ENCODE results near the gene DNAJC10.

Gene DNAJC10

GRCh38 chr2:182713601-182714000, 2.5 kb upstream of the DNAJC10 start:
- no peaks in the 10 kb centered on the region for H3K9me2 ChIP-seq (replicated peaks; ENCODE audit: control insufficient read depth, low read length)
- peak overlapping the region; percentile 29; the same call in 1 of the 2 replicates for H3K4me3 ChIP-seq (ENCODE audit: low read length)
- no peaks in the 10 kb centered on the region for H3K9me3 ChIP-seq (ENCODE audit: control insufficient read depth, insufficient read depth, low read length)
- no peaks in the 10 kb centered on the region for H4K20me1 ChIP-seq (ENCODE audit: control insufficient read depth, insufficient read depth, low read depth, low read length)
- H3F3A ChIP-seq (ENCODE audit: control insufficient read depth, insufficient read depth) = peaks cover 28% of the 10 kb centered on the region
- H3K36me3 ChIP-seq (ENCODE audit: control insufficient read depth, low read length) = peaks cover 10% of the 10 kb centered on the region
- H3K27ac ChIP-seq (ENCODE audit: low read depth, low read length) = peak overlapping the region; percentile 40; the same call in 1 of the 2 replicates
- no peak for TF ChIP-seq CTCF (IDR thresholded peaks at IDR 0.05; ENCODE audit: low read depth, low read length, poor library complexity, severe bottlenecking)
- TF ChIP-seq EZH2phosphoT487 (IDR thresholded peaks at IDR 0.05; ENCODE audit: borderline replicate concordance, low read length) = no peak
- H3K27me3 ChIP-seq (ENCODE audit: control insufficient read depth, low read length) = no peaks in the 10 kb centered on the region
- peaks cover 37% of the 10 kb centered on the region for H3K4me1 ChIP-seq (ENCODE audit: control insufficient read depth, low read length)
- H3K4me2 ChIP-seq (ENCODE audit: low read length) = peak overlapping the region; percentile 80
- H3K79me2 ChIP-seq (ENCODE audit: control insufficient read depth, low read length) = peaks cover 24% of the 10 kb centered on the region

- TF ChIP-seq EZH2phosphoT487 (IDR thresholded peaks at IDR 0.05; ENCODE audit: borderline replicate concordance, low read length) = no peak
- TF ChIP-seq CTCF (IDR thresholded peaks at IDR 0.05; ENCODE audit: low read depth, low read length, poor library complexity, severe bottlenecking) = no peak
- Histone ChIP-seq H3K9me2 (replicated peaks; ENCODE audit: control insufficient read depth, low read length) (no peaks in the 10 kb centered on the region), H3K36me3 (ENCODE audit: control insufficient read depth, low read length) (peaks cover 24% of the 10 kb centered on the region), H3K27me3 (ENCODE audit: control insufficient read depth, low read length) (no peaks in the 10 kb centered on the region), H3K4me1 (ENCODE audit: control insufficient read depth, low read length) (peaks cover 43% of the 10 kb centered on the region), H4K20me1 (ENCODE audit: control insufficient read depth, insufficient read depth, low read depth, low read length) (no peaks in the 10 kb centered on the region), H3F3A (ENCODE audit: control insufficient read depth, insufficient read depth) (peaks cover 31% of the 10 kb centered on the region), H3K79me2 (ENCODE audit: control insufficient read depth, low read length) (peaks cover 41% of the 10 kb centered on the region), H3K4me3 (ENCODE audit: low read length) (peak overlapping the region; percentile 85), H3K9me3 (ENCODE audit: control insufficient read depth, insufficient read depth, low read length) (no peaks in the 10 kb centered on the region), H3K27ac (ENCODE audit: low read depth, low read length) (peak overlapping the region; percentile 95), H3K4me2 (ENCODE audit: low read length) (peak overlapping the region; percentile 80)
These were observed 751 bp upstream of the DNAJC10 start for GRCh38 chr2:182715121-182715891.

- Histone ChIP-seq H3K36me3 (ENCODE audit: control insufficient read depth, low read length) (peaks cover 37% of the 10 kb centered on the region), H3K9me2 (replicated peaks; ENCODE audit: control insufficient read depth, low read length) (no peaks in the 10 kb centered on the region), H3K4me2 (ENCODE audit: low read length) (peak overlapping the region; percentile 80), H3K27me3 (ENCODE audit: control insufficient read depth, low read length) (no peaks in the 10 kb centered on the region), H3K4me1 (ENCODE audit: control insufficient read depth, low read length) (peaks cover 54% of the 10 kb centered on the region), H3K27ac (ENCODE audit: low read depth, low read length) (peak overlapping the region; percentile 95), H3K79me2 (ENCODE audit: control insufficient read depth, low read length) (peaks cover 54% of the 10 kb centered on the region), H3K4me3 (ENCODE audit: low read length) (peak overlapping the region; percentile 85), H3K9me3 (ENCODE audit: control insufficient read depth, insufficient read depth, low read length) (no peaks in the 10 kb centered on the region), H4K20me1 (ENCODE audit: control insufficient read depth, insufficient read depth, low read depth, low read length) (no peaks in the 10 kb centered on the region), H3F3A (ENCODE audit: control insufficient read depth, insufficient read depth) (peaks cover 31% of the 10 kb centered on the region)
- TF ChIP-seq CTCF (IDR thresholded peaks at IDR 0.05; ENCODE audit: low read depth, low read length, poor library complexity, severe bottlenecking) (no peak), EZH2phosphoT487 (IDR thresholded peaks at IDR 0.05; ENCODE audit: borderline replicate concordance, low read length) (no peak)
These were observed 558 bp downstream of the DNAJC10 start for GRCh38 chr2:182716650-182716979.

Data from DOHH2 (cell line).